Thoracic aorta (tissue), 2 donors: ENCODE data around the gene HECW1. TPM values are rescaled to one million over a fixed set of nuclear protein-coding genes. Genes with fewer than 3 reads are reported as not detected.

Experiments
- ATAC-seq: fragments of 150-250 bp; one replicate; pipeline ENCODE4 v1.8.0; 2017; ENCODE audit warnings: low read depth; ENCODE audit not compliant: insufficient number of reproducible peaks, low FRiP score
- DNase-seq: peaks from one replicate; pipeline ENCODE4 v3.0.0-alpha.2; 2020; ENCODE audit warnings: low spot score
- H3K27ac ChIP-seq, 2 donors: fragments of 200-600 bp; sonication (generic); 1 replicate in 1 of 2; 2 replicates in 1 of 2; pipeline ENCODE4 v1.5.1; 2016; ENCODE audit warnings: mild to moderate bottlenecking in 2 of 2, moderate library complexity in 2 of 2
- H3K27me3 ChIP-seq: fragments of 200-600 bp; sonication (generic); replicated peaks from 2 replicates; pipeline ENCODE4 v1.6.0; 2016; ENCODE audit warnings: mild to moderate bottlenecking; ENCODE audit not compliant: insufficient read depth
- H3K36me3 ChIP-seq: fragments of 200-600 bp; sonication (generic); one replicate; pipeline ENCODE4 v1.5.1; 2016
- H3K4me1 ChIP-seq, 2 donors: fragments of 200-600 bp; sonication (generic); 1 replicate in 1 of 2; 2 replicates in 1 of 2; pipeline versions ENCODE4 v1.5.1 to v1.6.0; 2016; ENCODE audit warnings: low read depth in 2 of 2, mild to moderate bottlenecking in 1 of 2; ENCODE audit not compliant: control insufficient read depth in 1 of 2
- H3K4me3 ChIP-seq: fragments of 200-600 bp; sonication (generic); 2 replicates; pipeline ENCODE4 v1.5.1; 2016; ENCODE audit warnings: mild to moderate bottlenecking
- H3K9me3 ChIP-seq: fragments of 200-600 bp; sonication (generic); 2 replicates; pipeline ENCODE4 v1.5.1; 2016
- total RNA-seq, 2 donors: library from RNA; depleted of rRNA; stranded (reverse); fragments of >200 nt; gene quantifications; one replicate each; pipeline versions ENCODE4 v1.1.0 to v1.2.3, GENCODE V29; 2016
- TF ChIP-seq, protein P1 (sequence below): fragments of 200-600 bp; sonication (generic); IDR thresholded peaks from one replicate; pipeline ENCODE4 v1.5.1; 2019; ENCODE audit warnings: antibody characterized with exemption

Gene HECW1
- total RNA-seq, 2 donors from 2014 or later: 0.28 to 2.3 TPM

- H3K4me1 ChIP-seq: no peaks in the 10 kb centered on the region
- no peak overlapping the region for H3K4me3 ChIP-seq
- H3K27ac ChIP-seq: no peak overlapping the region
- no peaks in the 10 kb centered on the region for H3K9me3 ChIP-seq
- H3K27me3 ChIP-seq: no peaks in the 10 kb centered on the region
- no peak for DNase-seq
- no peak for ATAC-seq
- TF ChIP-seq, protein P1, sequence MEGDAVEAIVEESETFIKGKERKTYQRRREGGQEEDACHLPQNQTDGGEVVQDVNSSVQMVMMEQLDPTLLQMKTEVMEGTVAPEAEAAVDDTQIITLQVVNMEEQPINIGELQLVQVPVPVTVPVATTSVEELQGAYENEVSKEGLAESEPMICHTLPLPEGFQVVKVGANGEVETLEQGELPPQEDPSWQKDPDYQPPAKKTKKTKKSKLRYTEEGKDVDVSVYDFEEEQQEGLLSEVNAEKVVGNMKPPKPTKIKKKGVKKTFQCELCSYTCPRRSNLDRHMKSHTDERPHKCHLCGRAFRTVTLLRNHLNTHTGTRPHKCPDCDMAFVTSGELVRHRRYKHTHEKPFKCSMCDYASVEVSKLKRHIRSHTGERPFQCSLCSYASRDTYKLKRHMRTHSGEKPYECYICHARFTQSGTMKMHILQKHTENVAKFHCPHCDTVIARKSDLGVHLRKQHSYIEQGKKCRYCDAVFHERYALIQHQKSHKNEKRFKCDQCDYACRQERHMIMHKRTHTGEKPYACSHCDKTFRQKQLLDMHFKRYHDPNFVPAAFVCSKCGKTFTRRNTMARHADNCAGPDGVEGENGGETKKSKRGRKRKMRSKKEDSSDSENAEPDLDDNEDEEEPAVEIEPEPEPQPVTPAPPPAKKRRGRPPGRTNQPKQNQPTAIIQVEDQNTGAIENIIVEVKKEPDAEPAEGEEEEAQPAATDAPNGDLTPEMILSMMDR: no peak
- H3K36me3 ChIP-seq: no peaks in the 10 kb centered on the region
Observed at GRCh38 chr7:43234968-43235367, 122.5 kb downstream of the HECW1 start.

- Histone ChIP-seq H3K27me3 (no peaks in the 10 kb centered on the region), H3K27ac (no peak overlapping the region), H3K36me3 (no peaks in the 10 kb centered on the region), H3K9me3 (no peaks in the 10 kb centered on the region), H3K4me3 (no peak overlapping the region), H3K4me1 (no peaks in the 10 kb centered on the region)
- TF ChIP-seq, protein P1: no peak
- DNase-seq (no peak), ATAC-seq (no peak)
Observed at GRCh38 chr7:43240565-43240964, 128.1 kb downstream of the HECW1 start.

GRCh38 chr7:43242628-43243255, 130.3 kb downstream of the HECW1 start:
- ATAC-seq: no peak
- DNase-seq: no peak
- Histone ChIP-seq H3K9me3 (no peaks in the 10 kb centered on the region), H3K27me3 (no peaks in the 10 kb centered on the region), H3K36me3 (no peaks in the 10 kb centered on the region), H3K4me3 (no peak overlapping the region), H3K4me1 (no peaks in the 10 kb centered on the region), H3K27ac (no peak overlapping the region)
- TF ChIP-seq, protein P1: no peak

DNA sequence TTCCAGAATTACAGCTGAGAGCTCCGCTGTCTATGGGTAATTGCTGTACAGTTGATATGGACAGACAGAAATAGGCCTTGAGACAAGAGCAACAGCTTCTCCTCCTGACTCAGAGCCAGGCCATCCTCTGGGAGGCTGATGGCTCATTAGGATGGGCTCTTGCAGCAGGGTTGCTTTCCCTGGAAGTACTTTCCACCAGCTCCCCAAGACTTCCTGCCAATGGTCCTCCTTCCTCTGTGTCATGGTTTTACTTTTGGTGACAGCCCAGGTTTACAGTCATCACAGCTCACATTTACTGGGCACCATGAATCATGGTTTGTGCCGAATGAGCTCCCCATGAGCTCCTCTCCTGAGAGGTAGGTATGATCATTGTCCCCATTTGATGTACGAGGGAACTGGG, 131.8 kb downstream of the HECW1 start:
- no peak for DNase-seq
- no peak for ATAC-seq
- Histone ChIP-seq H3K27me3 (no peaks in the 10 kb centered on the region), H3K4me3 (no peak overlapping the region), H3K27ac (no peak overlapping the region), H3K4me1 (no peaks in the 10 kb centered on the region), H3K9me3 (no peaks in the 10 kb centered on the region), H3K36me3 (no peaks in the 10 kb centered on the region)
- TF ChIP-seq, protein P1: no peak

- no peaks in the 10 kb centered on the region for H3K9me3 ChIP-seq
- TF ChIP-seq, protein P1: no peak
- no peak for DNase-seq
Observed at GRCh38 chr7:43244784-43245183, 132.3 kb downstream of the HECW1 start.

More at GRCh38 chr7:43244784-43245183, 132.3 kb downstream of the HECW1 start:
- no peaks in the 10 kb centered on the region for H3K27me3 ChIP-seq
- H3K4me3 ChIP-seq: no peak overlapping the region
- H3K27ac ChIP-seq: no peak overlapping the region
- peaks cover 0 to 3% of the 10 kb centered on the region in 2 donors for H3K4me1 ChIP-seq
- ATAC-seq: no peak
- no peaks in the 10 kb centered on the region for H3K36me3 ChIP-seq
